NCI-H1694 treated with DMSO at 0.1 percent for 48 hours (cell line): ENCODE results near the gene STUB1.

Source experiments
- DNase-seq: peaks from one replicate; lab custom pipeline; 2025; lab: John Stamatoyannopoulos, UW

STUB1 gene

GRCh38 chr16:667113-667779 lies 13.0 kb upstream of the STUB1 start:
- no peak for DNase-seq

GRCh38 chr16:667780-668518 lies 12.3 kb upstream of the STUB1 start, which contains the start of gene RHOT2:
TSS of gene RHOT2 (plus strand) at chr16:668132. CDS start at chr16:668200, 68 bp downstream.
- DNase-seq, result peak; percentile 41

- no peak for DNase-seq
Measured at GRCh38 chr16:668519-669171, 11.6 kb upstream of the STUB1 start.

DNA sequence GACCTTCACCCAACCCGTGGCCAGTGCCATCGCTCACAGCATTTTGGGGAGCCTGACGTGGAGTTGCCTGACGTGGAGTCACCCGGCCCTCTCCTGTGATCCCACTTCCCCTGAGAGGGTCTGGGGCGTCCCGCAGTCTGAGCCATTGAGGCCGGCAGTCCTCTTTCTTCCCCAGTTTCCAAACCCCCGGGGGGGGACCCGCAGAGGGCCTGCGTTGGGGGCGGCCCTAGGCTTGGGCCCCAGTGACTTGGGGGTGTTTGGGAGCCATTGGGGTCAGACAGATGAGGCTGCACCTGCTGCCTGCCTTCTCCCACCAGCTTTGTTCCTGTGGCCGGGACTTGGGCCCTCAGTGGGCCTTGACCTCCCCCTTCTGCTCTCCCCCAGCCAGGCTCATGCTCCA lies 10.5 kb upstream of the STUB1 start:
- no peak for DNase-seq

GRCh38 chr16:670485-671352 lies 9.5 kb upstream of the STUB1 start:
- no peak for DNase-seq

DNA sequence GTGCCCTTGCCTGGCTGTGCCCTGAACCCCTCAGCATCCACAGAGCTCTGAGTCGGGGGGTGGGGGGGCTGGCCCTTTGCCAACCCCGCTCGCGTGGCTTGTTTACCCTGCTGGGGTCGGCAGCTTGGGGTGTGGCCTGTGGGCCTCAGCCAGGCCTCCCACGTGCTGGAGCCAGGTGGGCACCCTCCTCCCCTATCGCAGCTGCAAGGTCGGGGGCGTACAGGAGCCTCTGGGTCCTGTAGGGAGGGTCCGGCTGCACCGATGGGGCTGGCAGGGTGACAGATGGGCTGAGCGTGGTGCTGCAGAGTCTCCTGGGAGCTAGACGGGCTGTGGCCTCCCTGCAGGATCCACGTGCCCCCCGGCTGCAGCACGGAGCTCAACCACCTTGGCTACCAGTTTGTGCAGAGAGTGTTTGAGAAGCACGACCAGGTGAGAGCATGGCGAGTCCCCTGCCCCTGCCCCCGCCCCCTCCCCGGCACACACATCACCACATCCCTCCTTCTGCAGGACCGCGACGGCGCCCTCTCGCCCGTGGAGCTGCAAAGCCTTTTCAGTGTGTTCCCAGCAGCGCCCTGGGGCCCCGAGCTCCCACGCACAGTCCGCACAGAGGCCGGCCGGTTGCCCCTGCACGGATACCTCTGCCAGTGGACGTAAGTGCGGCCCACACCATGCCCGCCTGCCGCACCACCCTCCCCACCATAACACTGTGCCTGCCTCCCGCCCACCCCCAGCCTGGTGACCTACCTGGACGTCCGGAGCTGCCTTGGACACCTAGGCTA lies 8.7 kb upstream of the STUB1 start:
- no peak for DNase-seq

GRCh38 chr16:672371-672770 lies 7.8 kb upstream of the STUB1 start:
- no peak for DNase-seq

GRCh38 chr16:672851-673250 lies 7.4 kb upstream of the STUB1 start:
- no peak for DNase-seq

DNA sequence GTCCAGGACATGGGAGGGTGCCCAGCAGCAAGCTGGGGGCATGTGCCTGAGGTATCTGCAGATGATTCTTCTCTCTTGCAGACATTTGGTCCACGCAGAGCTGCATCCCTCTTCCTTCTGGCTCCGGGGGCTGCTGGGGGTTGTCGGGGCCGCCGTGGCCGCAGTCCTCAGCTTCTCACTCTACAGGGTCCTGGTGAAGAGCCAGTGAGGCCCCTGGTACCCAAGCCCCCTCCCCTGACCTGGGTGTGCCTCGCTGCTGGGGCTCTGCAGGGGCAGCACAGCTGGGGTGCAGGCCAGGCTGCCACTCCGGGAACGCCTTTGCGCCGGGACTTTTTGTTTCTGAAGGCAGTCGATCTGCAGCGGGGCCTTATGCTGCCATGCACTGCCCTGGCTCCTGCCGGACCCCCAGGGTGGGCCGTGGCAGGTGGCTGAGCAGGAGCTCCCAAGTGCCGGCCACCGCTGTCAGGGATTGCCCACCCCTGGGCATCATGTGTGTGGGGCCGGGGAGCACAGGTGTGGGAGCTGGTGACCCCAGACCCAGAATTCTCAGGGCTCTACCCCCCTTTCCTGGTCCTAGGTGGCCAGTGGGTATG lies 6.7 kb upstream of the STUB1 start:
- DNase-seq, result no peak

GRCh38 chr16:674214-674881 lies 5.9 kb upstream of the STUB1 start:
- no peak for DNase-seq

- DNase-seq, result no peak
Measured at GRCh38 chr16:674968-675883, 5.0 kb upstream of the STUB1 start, which contains the start of gene RHBDL1. TSS of gene RHBDL1 (plus strand) at chr16:675671. CDS start at chr16:675791, 120 bp downstream.

GRCh38 chr16:675884-676564 lies 4.2 kb upstream of the STUB1 start:
- no peak for DNase-seq

DNA sequence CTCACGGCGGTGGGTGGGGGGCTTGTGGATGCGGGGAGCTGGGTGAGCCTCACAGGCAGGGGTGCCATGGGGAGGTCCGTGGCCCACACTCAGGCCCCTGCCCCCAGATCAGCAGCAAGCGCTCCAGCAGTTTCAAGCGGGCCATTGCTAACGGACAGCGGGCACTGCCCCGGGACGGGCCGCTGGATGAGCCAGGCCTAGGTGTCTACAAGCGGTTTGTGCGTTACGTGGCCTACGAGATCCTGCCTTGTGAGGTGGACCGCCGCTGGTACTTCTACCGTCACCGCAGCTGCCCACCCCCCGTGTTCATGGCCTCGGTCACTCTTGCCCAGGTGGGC lies 3.7 kb upstream of the STUB1 start:
- DNase-seq, result no peak

- no peak for DNase-seq
Measured at GRCh38 chr16:676913-677312, 3.3 kb upstream of the STUB1 start.

DNA sequence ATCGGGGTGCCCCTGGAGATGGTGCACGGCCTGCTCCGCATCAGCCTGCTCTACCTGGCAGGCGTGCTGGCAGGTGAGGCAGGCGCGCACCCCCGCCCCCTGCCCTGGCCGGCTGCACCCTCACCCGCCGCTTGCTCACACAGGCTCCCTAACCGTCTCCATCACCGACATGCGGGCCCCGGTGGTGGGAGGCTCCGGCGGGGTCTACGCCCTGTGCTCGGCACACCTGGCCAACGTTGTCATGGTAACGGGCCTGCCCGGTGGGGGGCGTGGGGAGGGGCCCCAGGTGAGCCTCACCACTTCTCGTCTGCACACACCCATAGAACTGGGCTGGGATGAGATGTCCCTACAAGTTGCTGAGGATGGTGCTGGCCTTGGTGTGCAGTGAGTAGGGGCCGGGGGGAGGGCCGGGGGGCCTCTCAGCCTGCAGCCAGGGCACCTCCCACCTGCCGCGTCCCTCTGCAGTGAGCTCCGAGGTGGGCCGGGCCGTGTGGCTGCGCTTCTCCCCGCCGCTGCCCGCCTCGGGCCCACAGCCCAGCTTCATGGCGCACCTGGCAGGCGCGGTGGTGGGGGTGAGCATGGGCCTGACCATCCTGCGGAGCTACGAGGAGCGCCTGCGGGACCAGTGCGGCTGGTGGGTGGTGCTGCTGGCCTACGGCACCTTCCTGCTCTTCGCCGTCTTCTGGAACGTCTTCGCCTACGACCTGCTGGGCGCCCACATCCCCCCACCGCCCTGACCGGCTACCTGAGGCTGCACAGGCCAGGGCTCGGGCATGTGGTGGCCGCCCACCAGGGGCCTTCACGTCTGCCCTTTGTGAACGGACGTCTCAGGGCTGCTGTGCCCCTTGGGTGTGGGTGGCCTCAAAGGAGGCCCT lies 2.7 kb upstream of the STUB1 start:
- no peak for DNase-seq

DNA sequence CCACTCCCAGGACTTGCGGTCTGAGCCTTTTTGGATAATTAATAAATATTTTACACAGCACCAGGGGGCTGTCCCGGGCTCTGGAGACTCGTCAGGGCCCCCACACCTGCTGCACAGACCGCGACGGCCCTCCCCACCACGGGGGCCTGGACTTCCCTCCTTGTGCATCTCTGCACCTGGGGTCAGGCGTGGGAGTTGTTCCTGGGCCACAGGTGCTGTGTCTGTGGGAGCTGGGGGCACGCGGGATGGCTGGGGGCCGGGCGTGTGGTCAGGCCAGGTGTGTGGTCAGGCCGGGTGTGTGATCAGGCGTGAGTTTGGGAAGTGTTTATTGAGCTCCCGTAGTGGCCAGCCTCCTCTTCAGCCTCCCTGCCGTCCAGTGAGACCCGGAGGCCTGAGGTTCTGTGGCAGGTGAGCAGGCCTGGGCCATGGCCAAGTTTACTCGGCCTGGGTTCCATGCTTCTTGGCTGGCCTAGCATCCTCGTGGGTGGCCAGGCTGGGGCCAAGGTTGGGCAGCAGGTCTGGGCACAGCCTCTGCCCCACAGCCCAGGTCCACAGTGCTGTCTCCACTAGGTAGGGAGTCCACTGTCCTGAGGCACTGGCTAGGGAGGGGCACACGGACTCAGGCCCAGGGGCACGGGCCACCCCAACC lies 1.9 kb upstream of the STUB1 start:
- no peak for DNase-seq
